Anterior cingulate cortex (tissue), 58 donors: Measurements from ENCODE around the gene SYNPO2.

Source experiments
- DNase-seq, 58 donors: peaks; one replicate each; lab custom pipeline; 2025; lab: John Stamatoyannopoulos, UW

SYNPO2 gene

GRCh38 chr4:119025916-119026661 lies 137.4 kb downstream of the SYNPO2 start:
- no peak for DNase-seq

- no peak for DNase-seq
These were observed 138.2 kb downstream of the SYNPO2 start for GRCh38 chr4:119026662-119027444.

GRCh38 chr4:119027811-119028210 lies 139.2 kb downstream of the SYNPO2 start:
- DNase-seq = no peak

- DNase-seq = no peak
These were observed 139.6 kb downstream of the SYNPO2 start for GRCh38 chr4:119028296-119028695.

GRCh38 chr4:119029847-119030535 lies 141.3 kb downstream of the SYNPO2 start:
- no peak for DNase-seq

GRCh38 chr4:119030536-119030890 lies 141.9 kb downstream of the SYNPO2 start:
- DNase-seq = no peak

- DNase-seq = no peak
These were observed 142.6 kb downstream of the SYNPO2 start for GRCh38 chr4:119031218-119031617.

GRCh38 chr4:119032921-119033685 lies 144.4 kb downstream of the SYNPO2 start:
- DNase-seq = no peak

GRCh38 chr4:119034276-119035008 lies 145.8 kb downstream of the SYNPO2 start:
- no peak for DNase-seq

- no peak for DNase-seq
These were observed 147.5 kb downstream of the SYNPO2 start for GRCh38 chr4:119035951-119036737.

GRCh38 chr4:119037709-119038108 lies 149.1 kb downstream of the SYNPO2 start:
- no peak for DNase-seq

GRCh38 chr4:119038116-119038841 lies 149.6 kb downstream of the SYNPO2 start:
- DNase-seq = no peak

- no peak for DNase-seq
These were observed 150.5 kb downstream of the SYNPO2 start for GRCh38 chr4:119039160-119039559.

- DNase-seq = no peak
These were observed 151.1 kb downstream of the SYNPO2 start for GRCh38 chr4:119039779-119040178.

GRCh38 chr4:119040261-119040660 lies 151.6 kb downstream of the SYNPO2 start:
- no peak for DNase-seq

GRCh38 chr4:119040694-119041185 lies 152.1 kb downstream of the SYNPO2 start:
- no peak for DNase-seq

GRCh38 chr4:119041396-119041795 lies 152.7 kb downstream of the SYNPO2 start:
- DNase-seq = no peak

GRCh38 chr4:119041951-119042560 lies 153.4 kb downstream of the SYNPO2 start:
- DNase-seq = peak in 26 of 58 donors; percentile 4 to 63 (median 26)
